ENCODE results near the gene TAF11L2. TPM values are rescaled to one million over a fixed set of nuclear protein-coding genes. Genes with fewer than 3 reads are reported as not detected.
"Not testable (repeated sequence)": the region's sequence is repeated elsewhere in the genome, so short reads cannot be mapped to it uniquely, and the experiment has no call there.

TAF11L2 gene
- total RNA-seq, 1 experiment from 2014 or later = not detected

DNA sequence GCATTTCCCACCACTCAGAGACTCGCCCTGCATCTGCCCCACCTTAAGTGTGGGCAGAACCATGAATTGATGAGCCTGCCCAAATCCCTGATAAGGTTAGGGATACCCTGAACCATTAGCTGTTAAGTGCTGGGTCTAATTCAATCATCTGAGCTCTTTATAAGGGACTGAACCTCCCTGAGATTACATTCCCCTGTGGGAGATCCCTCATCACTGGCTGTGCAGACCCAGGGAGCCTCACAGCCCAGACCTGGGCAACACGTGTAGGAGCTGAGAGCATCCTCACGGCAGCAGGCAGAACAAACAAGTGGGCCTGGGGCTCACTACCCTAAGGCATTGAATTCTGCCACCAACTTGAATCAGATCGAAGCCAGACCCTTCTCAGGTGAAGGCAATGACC, 585 bp upstream of the TAF11L2 start:
- no peak for ATAC-seq
- no TSS peak for BruUV-seq (replicated peaks)
- Histone ChIP-seq H3K4me3 (ENCODE audit: low read depth in 2 of 2, low read length in 2 of 2) (no peak overlapping the region), H3K27me3 (ENCODE audit: control insufficient read depth, insufficient read depth, low read length) (no peaks in the 10 kb centered on the region), H3K9me3 (ENCODE audit: control insufficient read depth, insufficient read depth, low read depth, low read length) (no peaks in the 10 kb centered on the region), H3K36me3 (ENCODE audit: control insufficient read depth, insufficient read depth, low read length) (no peaks in the 10 kb centered on the region), H3K4me1 (ENCODE audit: control insufficient read depth, insufficient read depth, low read length) (peaks cover 4% of the 10 kb centered on the region), H3K27ac (ENCODE audit: low read length) (no peak overlapping the region)
- no peak for DNase-seq (ENCODE audit: low read depth, low spot score)
- POLR2A ChIA-PET = no interaction called here
- in situ Hi-C loops (cut with HindIII; ENCODE audit: low pct_unique_long_range_greater_than_20kb, low sequenced_read_pairs) (no loop called here), intact Hi-C loops (cut with micrococcal nuclease; ENCODE audit: unreplicated experiment) (no loop called here)
- CTCF ChIA-PET = no interaction called here
- TF ChIP-seq TCF7L2 (IDR thresholded peaks at IDR 0.05; ENCODE audit: low read depth, low read length) = no peak
- TF ChIP-seq SIN3A (IDR thresholded peaks at IDR 0.05; ENCODE audit: borderline replicate concordance, insufficient read depth, low read depth, low read length) = no peak
- TF ChIP-seq POLR2AphosphoS5 (IDR thresholded peaks at IDR 0.05; ENCODE audit: low read depth, low read length) = no peak
- TF ChIP-seq, protein P1, sequence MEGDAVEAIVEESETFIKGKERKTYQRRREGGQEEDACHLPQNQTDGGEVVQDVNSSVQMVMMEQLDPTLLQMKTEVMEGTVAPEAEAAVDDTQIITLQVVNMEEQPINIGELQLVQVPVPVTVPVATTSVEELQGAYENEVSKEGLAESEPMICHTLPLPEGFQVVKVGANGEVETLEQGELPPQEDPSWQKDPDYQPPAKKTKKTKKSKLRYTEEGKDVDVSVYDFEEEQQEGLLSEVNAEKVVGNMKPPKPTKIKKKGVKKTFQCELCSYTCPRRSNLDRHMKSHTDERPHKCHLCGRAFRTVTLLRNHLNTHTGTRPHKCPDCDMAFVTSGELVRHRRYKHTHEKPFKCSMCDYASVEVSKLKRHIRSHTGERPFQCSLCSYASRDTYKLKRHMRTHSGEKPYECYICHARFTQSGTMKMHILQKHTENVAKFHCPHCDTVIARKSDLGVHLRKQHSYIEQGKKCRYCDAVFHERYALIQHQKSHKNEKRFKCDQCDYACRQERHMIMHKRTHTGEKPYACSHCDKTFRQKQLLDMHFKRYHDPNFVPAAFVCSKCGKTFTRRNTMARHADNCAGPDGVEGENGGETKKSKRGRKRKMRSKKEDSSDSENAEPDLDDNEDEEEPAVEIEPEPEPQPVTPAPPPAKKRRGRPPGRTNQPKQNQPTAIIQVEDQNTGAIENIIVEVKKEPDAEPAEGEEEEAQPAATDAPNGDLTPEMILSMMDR (IDR thresholded peaks at IDR 0.05) = no peak
- no peak for TF ChIP-seq REST (IDR thresholded peaks at IDR 0.05; ENCODE audit: insufficient read depth in 1 of 2, low read depth in 2 of 2, low read length in 1 of 2)

GRCh38 chr5:17511775-17512325, 13.8 kb downstream of the TAF11L2 start:
- Histone ChIP-seq H3K4me1 (ENCODE audit: control insufficient read depth, insufficient read depth, low read length) (no peaks in the 10 kb centered on the region), H3K9me3 (ENCODE audit: control insufficient read depth, insufficient read depth, low read depth, low read length) (no peaks in the 10 kb centered on the region), H3K4me3 (ENCODE audit: low read depth in 2 of 2, low read length in 2 of 2) (no peak overlapping the region), H3K36me3 (ENCODE audit: control insufficient read depth, insufficient read depth, low read length) (no peaks in the 10 kb centered on the region), H3K27ac (ENCODE audit: low read length) (no peak overlapping the region), H3K27me3 (ENCODE audit: control insufficient read depth, insufficient read depth, low read length) (no peaks in the 10 kb centered on the region)
- POLR2A ChIA-PET = no interaction called here
- in situ Hi-C loops (cut with HindIII; ENCODE audit: low pct_unique_long_range_greater_than_20kb, low sequenced_read_pairs) = no loop called here
- DNase-seq (ENCODE audit: low read depth, low spot score) (no peak), ATAC-seq (no peak)
- intact Hi-C loops (cut with micrococcal nuclease; ENCODE audit: unreplicated experiment) = no loop called here
- CTCF ChIA-PET = no interaction called here
- TF ChIP-seq REST (IDR thresholded peaks at IDR 0.05; ENCODE audit: insufficient read depth in 1 of 2, low read depth in 2 of 2, low read length in 1 of 2) (no peak), POLR2AphosphoS5 (IDR thresholded peaks at IDR 0.05; ENCODE audit: low read depth, low read length) (no peak), SIN3A (IDR thresholded peaks at IDR 0.05; ENCODE audit: borderline replicate concordance, insufficient read depth, low read depth, low read length) (no peak), TCF7L2 (IDR thresholded peaks at IDR 0.05; ENCODE audit: low read depth, low read length) (no peak)
- TF ChIP-seq, protein P1 (IDR thresholded peaks at IDR 0.05) = no peak
- BruUV-seq (replicated peaks) = no TSS peak

DNA sequence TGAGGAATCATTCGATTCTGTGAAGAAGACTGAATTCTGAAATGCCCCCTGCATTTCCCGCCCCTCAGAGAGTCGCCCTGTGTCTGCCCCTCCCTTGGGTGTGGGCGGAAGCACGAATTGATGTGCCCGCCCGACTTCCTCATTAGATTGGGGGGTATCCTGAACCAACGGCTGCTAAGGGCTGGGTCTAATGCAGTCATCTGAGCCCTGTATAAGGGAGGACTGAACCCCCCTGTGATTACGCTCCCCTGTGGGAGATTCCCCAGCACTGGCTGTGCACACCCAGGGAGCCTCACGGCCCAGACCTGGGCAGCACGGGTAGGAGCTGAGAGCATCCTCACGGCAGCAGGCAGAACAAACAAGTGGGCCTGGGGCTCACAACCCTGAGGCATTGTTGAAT, 19.5 kb downstream of the TAF11L2 start:
- in situ Hi-C loops (cut with HindIII; ENCODE audit: low pct_unique_long_range_greater_than_20kb, low sequenced_read_pairs); H3K4me3 ChIP-seq (ENCODE audit: low read depth in 2 of 2, low read length in 2 of 2); H3K36me3 ChIP-seq (ENCODE audit: control insufficient read depth, insufficient read depth, low read length); H3K4me1 ChIP-seq (ENCODE audit: control insufficient read depth, insufficient read depth, low read length); BruUV-seq (replicated peaks); DNase-seq (ENCODE audit: low read depth, low spot score); H3K27ac ChIP-seq (ENCODE audit: low read length); ATAC-seq; POLR2A ChIA-PET; intact Hi-C loops (cut with micrococcal nuclease; ENCODE audit: unreplicated experiment); CTCF ChIA-PET; H3K9me3 ChIP-seq (ENCODE audit: control insufficient read depth, insufficient read depth, low read depth, low read length); H3K27me3 ChIP-seq (ENCODE audit: control insufficient read depth, insufficient read depth, low read length): not testable (repeated sequence)

DNA sequence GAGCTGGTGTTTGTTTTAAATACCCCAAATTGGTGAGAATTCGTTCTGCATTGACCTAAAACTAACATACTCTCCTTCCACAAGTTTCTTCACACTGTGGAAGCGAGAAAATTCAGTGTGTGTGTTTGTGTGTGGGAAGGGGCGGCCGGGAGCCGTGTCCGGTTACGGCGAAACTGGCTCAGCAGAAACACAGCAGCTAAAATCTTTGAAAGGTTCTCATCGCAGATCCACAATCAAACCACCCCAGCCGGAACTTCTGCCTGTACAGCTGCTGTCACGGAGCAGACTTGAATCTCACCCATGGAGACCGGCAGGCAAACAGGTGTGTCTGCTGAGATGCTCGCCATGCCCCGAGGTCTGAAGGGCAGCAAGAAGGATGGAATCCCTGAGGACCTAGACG, 20.0 kb downstream of the TAF11L2 start, which contains the start of gene TAF11L3:
TAF11L3 (plus strand) TSS at position 301 of the 400 bp plus-strand sequence.
- POLR2A ChIA-PET; CTCF ChIA-PET; H3K27ac ChIP-seq (ENCODE audit: low read length); H3K27me3 ChIP-seq (ENCODE audit: control insufficient read depth, insufficient read depth, low read length); H3K9me3 ChIP-seq (ENCODE audit: control insufficient read depth, insufficient read depth, low read depth, low read length); ATAC-seq; H3K4me3 ChIP-seq (ENCODE audit: low read depth in 2 of 2, low read length in 2 of 2); DNase-seq (ENCODE audit: low read depth, low spot score); intact Hi-C loops (cut with micrococcal nuclease; ENCODE audit: unreplicated experiment); in situ Hi-C loops (cut with HindIII; ENCODE audit: low pct_unique_long_range_greater_than_20kb, low sequenced_read_pairs); H3K36me3 ChIP-seq (ENCODE audit: control insufficient read depth, insufficient read depth, low read length); BruUV-seq (replicated peaks); H3K4me1 ChIP-seq (ENCODE audit: control insufficient read depth, insufficient read depth, low read length): not testable (repeated sequence)
